NT2/D1 (cell line): Measurements from ENCODE around the gene ATG2B.

Source experiments
- DNase-seq: peaks from one replicate; pipeline ENCODE4 v3.0.0-alpha.2; 2011; ENCODE audit warnings: low read depth, low spot score
- H3K27me3 ChIP-seq: 2 replicates; pipeline ENCODE4 v1.6.0; 2011; ENCODE audit warnings: mild to moderate bottlenecking; ENCODE audit not compliant: insufficient read length, insufficient read depth
- H3K36me3 ChIP-seq: 2 replicates; pipeline ENCODE4 v1.6.1; 2011; ENCODE audit warnings: mild to moderate bottlenecking, low read length, mixed read lengths; ENCODE audit not compliant: insufficient read depth, insufficient read length
- H3K4me1 ChIP-seq: 2 replicates; pipeline ENCODE4 v1.5.1; 2011; ENCODE audit not compliant: insufficient read depth, insufficient read length
- H3K4me3 ChIP-seq: 2 replicates; pipeline ENCODE4 v1.5.1; 2011; ENCODE audit warnings: low read depth; ENCODE audit not compliant: insufficient read length
- H3K9ac ChIP-seq: 2 replicates; pipeline ENCODE4 v1.6.0; 2011; ENCODE audit warnings: low read depth; ENCODE audit not compliant: insufficient read length
- H3K9me3 ChIP-seq: 2 replicates; pipeline ENCODE4 v1.5.1; 2011; ENCODE audit warnings: mild to moderate bottlenecking, low read length; ENCODE audit not compliant: insufficient read depth
- SUZ12 ChIP-seq: IDR thresholded peaks from 2 replicates; pipeline ENCODE4 v1.6.1; 2011; ENCODE audit not compliant: insufficient read length, insufficient read depth; ENCODE audit errors: extremely low read depth
- YY1 ChIP-seq: IDR thresholded peaks from 2 replicates; pipeline ENCODE4 v1.6.1; 2011; ENCODE audit not compliant: insufficient read length, insufficient read depth
- ZNF274 ChIP-seq: IDR thresholded peaks from 2 replicates; pipeline ENCODE4 v1.6.1; 2011; ENCODE audit warnings: mild to moderate bottlenecking, low read depth, low read length

Gene ATG2B

DNA sequence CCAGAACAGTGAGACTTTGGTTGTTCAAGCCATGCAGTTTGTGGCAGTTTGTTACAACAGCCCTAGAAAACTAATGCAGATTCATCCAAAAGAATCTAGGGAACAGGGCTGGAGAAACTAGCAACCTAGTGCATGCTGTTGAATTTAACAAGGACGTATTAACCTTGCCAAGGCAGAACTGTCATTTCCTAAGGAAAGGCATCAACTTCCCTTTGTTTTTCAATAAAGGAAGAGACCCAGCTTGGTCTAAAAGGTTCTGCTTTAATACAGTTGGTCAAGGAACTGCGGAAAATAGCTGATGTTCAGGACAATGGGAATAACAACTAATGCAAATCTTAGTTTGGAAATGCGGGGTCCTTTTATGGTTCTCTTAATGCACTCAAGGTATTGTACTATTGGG is 40.3 kb upstream of the ATG2B start:
- no peaks in the 10 kb centered on the region for H3K9me3 ChIP-seq
- DNase-seq = no peak
- no peaks in the 10 kb centered on the region for H3K27me3 ChIP-seq
- TF ChIP-seq YY1 (no peak), SUZ12 (no peak), ZNF274 (no peak)
- no peaks in the 10 kb centered on the region for H3K36me3 ChIP-seq
- H3K4me3 ChIP-seq = no peak overlapping the region
- H3K4me1 ChIP-seq = no peaks in the 10 kb centered on the region
- no peak overlapping the region for H3K9ac ChIP-seq

GRCh38 chr14:96400495-96400894 is 37.4 kb upstream of the ATG2B start:
- no peaks in the 10 kb centered on the region for H3K27me3 ChIP-seq
- no peak for DNase-seq
- no peaks in the 10 kb centered on the region for H3K9me3 ChIP-seq
- no peak overlapping the region for H3K9ac ChIP-seq
- H3K36me3 ChIP-seq = no peaks in the 10 kb centered on the region
- no peaks in the 10 kb centered on the region for H3K4me1 ChIP-seq
- no peak overlapping the region for H3K4me3 ChIP-seq
- TF ChIP-seq ZNF274 = no peak
- no peak for TF ChIP-seq SUZ12
- TF ChIP-seq YY1 = no peak

GRCh38 chr14:96399405-96399804 is 36.3 kb upstream of the ATG2B start:
- no peaks in the 10 kb centered on the region for H3K27me3 ChIP-seq
- DNase-seq = no peak
- H3K36me3 ChIP-seq = no peaks in the 10 kb centered on the region
- H3K4me1 ChIP-seq = no peaks in the 10 kb centered on the region
- no peaks in the 10 kb centered on the region for H3K9me3 ChIP-seq
- no peak for TF ChIP-seq YY1
- no peak for TF ChIP-seq ZNF274
- TF ChIP-seq SUZ12 = no peak
- no peak overlapping the region for H3K4me3 ChIP-seq
- H3K9ac ChIP-seq = no peak overlapping the region

DNA sequence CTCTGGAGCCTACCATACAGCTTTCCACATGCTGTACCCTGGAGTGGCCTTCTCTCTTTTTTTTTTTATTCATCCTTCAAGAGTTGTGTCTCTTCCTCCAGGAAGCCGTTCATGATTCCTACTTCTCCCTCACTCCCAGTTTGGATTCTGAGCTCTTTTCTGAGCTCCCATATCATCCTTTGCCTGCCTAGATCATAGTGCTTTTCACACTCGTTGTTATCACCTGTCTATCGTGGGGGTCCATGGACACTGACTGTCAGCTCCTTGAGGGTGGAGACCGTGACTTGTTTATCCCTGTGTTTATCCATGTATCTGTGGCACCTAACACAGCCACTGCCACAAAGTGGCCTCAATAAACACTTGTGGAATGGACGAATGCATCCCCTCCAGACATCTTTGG is 35.8 kb upstream of the ATG2B start:
- H3K4me1 ChIP-seq = no peaks in the 10 kb centered on the region
- no peak overlapping the region for H3K9ac ChIP-seq
- H3K9me3 ChIP-seq = no peaks in the 10 kb centered on the region
- H3K4me3 ChIP-seq = no peak overlapping the region
- no peaks in the 10 kb centered on the region for H3K27me3 ChIP-seq
- TF ChIP-seq ZNF274 (no peak), SUZ12 (no peak), YY1 (no peak)
- H3K36me3 ChIP-seq = no peaks in the 10 kb centered on the region
- DNase-seq = no peak

GRCh38 chr14:96398432-96398831 is 35.3 kb upstream of the ATG2B start:
- H3K27me3 ChIP-seq = peaks cover 3% of the 10 kb centered on the region
- no peak for TF ChIP-seq ZNF274
- TF ChIP-seq YY1 = no peak
- no peak for TF ChIP-seq SUZ12
- no peaks in the 10 kb centered on the region for H3K9me3 ChIP-seq
- no peaks in the 10 kb centered on the region for H3K4me1 ChIP-seq
- H3K4me3 ChIP-seq = no peak overlapping the region
- no peak for DNase-seq
- H3K9ac ChIP-seq = no peak overlapping the region
- no peaks in the 10 kb centered on the region for H3K36me3 ChIP-seq

DNA sequence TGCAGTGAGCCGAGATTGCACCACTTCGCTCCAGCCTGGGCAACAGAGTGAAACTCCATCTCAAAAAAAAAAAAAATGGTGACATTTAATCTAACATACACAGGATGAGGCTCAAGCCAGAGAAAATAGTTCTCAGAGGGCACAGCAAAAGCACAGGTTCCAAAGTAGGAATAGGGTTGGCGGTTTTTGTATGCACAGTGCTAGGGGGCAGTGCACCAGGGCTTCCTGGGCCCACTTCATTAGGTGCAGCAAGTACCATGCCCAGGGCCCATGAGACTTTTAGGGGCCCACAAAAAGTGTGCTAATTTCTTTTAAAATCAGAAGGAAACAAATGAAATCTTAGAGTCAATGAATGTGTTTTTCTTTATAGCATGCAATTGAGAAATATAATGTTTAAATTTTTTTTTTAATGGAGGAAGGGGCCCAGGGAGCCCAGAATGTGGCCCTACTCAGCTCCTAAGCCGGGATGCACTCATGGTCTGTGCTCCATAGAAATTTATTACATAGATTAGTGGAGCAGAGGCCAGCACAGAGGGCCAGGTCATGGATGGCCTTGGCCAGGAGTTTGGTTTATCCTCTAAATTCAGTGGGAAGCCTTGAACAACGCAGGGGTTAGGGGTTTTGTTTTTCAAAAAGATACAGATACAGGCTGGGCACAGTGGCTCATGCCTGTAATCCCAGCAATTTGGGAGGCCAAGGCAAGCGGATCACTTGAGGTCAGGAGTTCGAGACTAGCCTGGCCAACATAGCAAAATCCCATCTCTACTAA is 31.1 kb upstream of the ATG2B start:
- DNase-seq = no peak
- H3K27me3 ChIP-seq = peaks cover 31% of the 10 kb centered on the region
- H3K36me3 ChIP-seq = no peaks in the 10 kb centered on the region
- no peak overlapping the region for H3K4me3 ChIP-seq
- H3K4me1 ChIP-seq = no peaks in the 10 kb centered on the region
- no peak for TF ChIP-seq YY1
- no peak overlapping the region for H3K9ac ChIP-seq
- no peaks in the 10 kb centered on the region for H3K9me3 ChIP-seq

- no peak for DNase-seq
- H3K9ac ChIP-seq = peak overlapping the region; percentile 21
- TF ChIP-seq ZNF274 (no peak), SUZ12 (no peak)
- H3K9me3 ChIP-seq = no peaks in the 10 kb centered on the region
- peaks cover 31% of the 10 kb centered on the region for H3K27me3 ChIP-seq
- H3K4me3 ChIP-seq = peak overlapping the region; percentile 18
- H3K4me1 ChIP-seq = no peaks in the 10 kb centered on the region
- no peaks in the 10 kb centered on the region for H3K36me3 ChIP-seq
These were observed 30.0 kb upstream of the ATG2B start for GRCh38 chr14:96393071-96393691.
